ENCODE measurements around the gene AHI1. TPM values are rescaled to one million over a fixed set of nuclear protein-coding genes. Genes with fewer than 3 reads are reported as not detected.

Gene AHI1
- total RNA-seq, 1 donor from 2014 or later = 30.7 TPM

DNA sequence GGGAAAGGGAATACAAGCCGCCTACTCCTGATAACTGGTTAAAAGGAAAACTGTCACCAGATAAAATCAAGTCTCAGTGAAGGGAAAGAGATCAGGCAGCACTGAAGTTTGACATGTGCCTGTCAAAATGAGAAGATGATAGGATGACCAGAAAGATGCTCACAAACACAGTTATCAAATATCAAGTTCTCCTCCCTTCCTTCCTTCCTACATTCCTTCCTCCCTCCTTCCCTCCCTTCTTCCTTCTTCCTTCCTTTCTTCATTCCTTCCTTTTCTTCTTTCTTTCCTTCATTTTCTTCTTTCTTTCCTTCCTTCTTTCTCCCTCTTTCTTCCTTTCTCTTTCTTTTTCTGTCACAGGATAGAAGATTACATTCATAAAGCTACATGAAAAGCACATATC is 261.2 kb downstream of the AHI1 start:
- DNase-seq (ENCODE audit: low spot score) = no peak

DNA sequence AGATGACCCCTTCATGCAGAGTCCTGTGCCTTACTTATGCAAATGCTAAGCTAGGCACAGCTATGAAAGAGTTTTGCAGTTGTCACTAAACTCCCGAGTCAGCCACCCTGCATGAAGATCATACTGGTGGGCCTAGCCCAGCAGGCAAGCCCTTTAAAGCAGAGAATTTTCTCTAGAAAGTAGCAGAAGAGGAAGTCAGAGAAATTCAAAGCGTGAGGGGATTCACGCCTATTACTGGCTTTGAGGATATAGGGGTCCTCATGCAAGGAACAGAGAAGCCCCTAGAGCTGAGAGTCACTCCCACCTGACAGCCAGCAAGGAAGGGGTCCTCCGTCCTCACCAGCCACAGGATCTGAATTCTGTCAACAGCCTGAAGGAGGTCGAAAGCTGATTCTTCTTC is 261.8 kb downstream of the AHI1 start:
- DNase-seq (ENCODE audit: low spot score) = no peak

- no peak for DNase-seq (ENCODE audit: low spot score)
These were observed 263.1 kb downstream of the AHI1 start for GRCh38 chr6:135234492-135234780.

GRCh38 chr6:135233686-135234491 is 263.7 kb downstream of the AHI1 start:
- DNase-seq (ENCODE audit: low spot score) = no peak

Small RNAs within 50 kb of the gene (microRNA-seq; reads per million reads assigned to microRNA genes)
- gene MIR548A2 (ENCODE audit: borderline number of aligned reads) = not detected

Data from mesenteric fat pad (tissue), 1 donor.